HG03342 (cell line): ENCODE data around the gene STT3B.
"Not testable (repeated sequence)": the region's sequence is repeated elsewhere in the genome, so short reads cannot be mapped to it uniquely, and the experiment has no call there.

Experiments
- ATAC-seq: cut with Tn5 transposase; IDR thresholded peaks from one replicate; pipeline ENCODE4 v1.9.1; 2021; ENCODE audit warnings: mild to moderate bottlenecking, moderate library complexity; ENCODE audit not compliant: unreplicated experiment

Gene STT3B

DNA sequence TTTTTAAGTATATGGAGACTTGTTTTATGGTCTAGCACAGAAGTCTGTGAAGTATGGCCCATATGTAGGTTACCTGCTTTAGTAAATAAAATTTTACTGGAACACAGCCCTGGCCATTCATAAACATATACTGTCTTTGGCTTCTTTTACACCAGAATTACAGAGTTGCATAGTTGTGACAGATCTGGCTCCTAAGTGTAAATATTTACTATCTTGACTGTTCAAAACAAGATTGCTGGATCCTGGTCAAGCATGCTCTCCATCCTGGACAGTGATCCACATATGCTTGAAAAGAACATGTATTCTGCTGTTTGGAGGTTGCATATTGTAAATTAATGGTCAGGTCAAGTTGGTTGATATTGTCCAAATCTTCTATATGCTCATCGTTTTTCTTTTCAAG is 57.9 kb downstream of the STT3B start:
- ATAC-seq, result no peak

DNA sequence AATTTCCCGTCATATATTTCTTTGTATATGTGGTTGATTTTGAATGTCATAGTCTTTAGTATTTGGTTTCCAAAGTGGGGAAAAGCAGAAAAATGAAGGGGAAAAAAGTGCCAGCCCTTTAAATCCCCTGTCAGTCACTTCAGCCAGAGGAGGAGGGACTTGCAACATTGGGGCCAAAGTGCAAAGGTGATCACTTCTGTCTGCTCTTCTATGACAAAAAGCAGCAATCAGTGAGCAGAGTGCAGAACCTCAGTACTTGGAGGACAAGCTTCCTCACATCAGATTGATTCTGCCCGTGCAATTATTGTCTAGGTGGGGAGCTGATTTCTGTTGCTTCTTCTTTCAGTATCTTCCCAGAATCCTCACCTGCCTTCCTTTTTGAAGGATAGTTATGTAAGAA is 60.0 kb downstream of the STT3B start:
- no peak for ATAC-seq

DNA sequence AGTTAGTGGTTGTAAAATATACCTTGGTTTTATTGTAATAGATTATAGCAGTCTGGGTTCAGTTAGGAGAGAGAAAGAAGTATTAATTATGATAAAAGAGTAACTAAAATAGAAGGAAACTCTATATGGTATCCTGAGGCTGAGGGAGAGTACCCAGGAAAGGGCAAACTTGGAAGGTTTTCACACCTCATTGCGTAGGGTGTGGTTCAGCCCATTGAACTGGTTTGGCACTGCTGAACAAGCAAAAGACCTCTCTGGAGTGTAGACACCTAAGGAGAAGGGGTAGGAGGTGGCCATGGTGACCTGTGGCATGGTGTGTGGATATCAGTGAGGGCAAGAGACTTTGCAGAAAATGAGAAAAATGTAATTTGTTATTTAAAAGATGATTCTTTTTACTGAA is 63.5 kb downstream of the STT3B start:
- ATAC-seq, result no peak

DNA sequence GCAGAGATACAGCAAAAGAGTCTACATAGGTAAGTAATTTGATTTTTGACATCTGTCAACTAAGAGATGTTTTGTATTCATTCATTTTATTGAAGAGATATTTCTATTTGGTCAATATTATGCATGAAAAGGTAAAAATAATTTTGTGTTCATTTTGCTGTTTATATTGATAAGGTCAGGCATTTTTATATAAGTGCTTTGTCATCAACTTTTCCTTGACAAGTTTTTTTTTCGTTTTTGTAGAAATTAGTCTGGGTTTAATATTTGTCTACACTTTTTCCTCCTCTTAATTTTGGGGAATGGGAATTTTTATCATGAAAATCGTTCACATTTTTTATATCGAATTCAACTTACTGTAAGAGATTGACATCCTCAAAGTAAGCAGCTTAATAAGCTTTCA is 67.7 kb downstream of the STT3B start:
- no peak for ATAC-seq

DNA sequence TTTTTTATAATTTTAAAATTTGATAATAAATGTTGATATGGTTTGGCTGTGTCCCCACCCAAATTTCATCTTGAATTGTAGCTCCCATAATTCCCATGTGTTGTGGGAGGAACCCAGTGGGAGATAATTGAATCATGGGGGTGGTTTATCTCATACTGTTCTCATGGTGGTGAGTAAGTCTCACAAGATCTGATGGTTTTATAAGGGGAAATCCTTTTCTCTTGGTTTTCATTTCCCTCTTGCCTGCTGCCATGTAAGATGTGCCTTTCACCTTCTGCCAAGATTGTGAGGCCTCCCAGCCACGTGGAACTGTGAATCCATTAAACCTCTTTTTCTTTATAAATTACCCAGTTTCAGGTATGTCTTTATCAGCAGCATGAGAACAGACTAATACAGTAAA is 72.6 kb downstream of the STT3B start:
- ATAC-seq, result not testable (repeated sequence)

DNA sequence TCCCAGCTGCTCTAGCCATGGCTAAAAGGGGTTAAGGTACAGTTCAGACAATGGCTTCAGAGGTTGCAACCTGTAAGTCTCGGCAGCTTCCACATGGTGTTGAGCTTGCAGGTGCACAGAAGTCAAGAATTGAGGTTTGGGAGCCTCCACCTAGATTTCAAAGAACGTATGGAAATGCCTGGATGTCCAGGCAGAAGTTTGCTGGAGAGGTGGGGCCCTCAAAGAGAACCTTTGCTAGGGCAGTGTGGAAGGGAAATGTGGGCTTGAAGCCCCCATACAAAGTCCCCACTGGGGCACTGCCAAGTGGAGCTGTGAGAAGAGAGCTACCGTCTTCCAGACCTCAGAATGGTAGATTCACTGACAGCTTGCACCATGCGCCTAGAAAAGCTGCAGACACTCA is 73.7 kb downstream of the STT3B start:
- ATAC-seq, result no peak

DNA sequence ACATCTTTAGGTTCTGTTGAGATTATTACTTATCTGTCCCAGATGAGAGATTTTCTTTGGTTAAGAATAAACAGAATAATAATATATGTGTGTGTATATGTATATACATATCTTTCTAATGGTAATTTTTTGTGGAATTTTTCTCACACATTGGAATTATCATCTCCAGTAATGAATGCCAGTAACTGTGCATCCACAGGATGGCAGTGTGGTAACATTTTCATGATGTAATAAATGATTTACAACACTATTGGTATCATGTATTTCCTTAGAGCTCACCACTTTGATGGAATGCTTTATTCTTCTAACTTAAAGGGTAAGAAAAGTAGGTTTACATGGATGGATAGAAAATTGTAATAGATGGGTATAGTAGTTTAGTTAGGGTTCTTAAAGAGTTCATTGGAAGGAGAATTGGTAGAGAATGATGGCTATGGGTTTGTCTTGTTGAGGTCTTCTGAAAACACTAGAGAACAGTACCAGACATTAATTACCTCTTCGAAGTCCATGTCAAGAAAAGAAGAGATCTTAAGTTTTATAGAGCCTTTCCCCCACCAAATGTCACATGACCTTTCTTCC is 78.1 kb downstream of the STT3B start:
- no peak for ATAC-seq

DNA sequence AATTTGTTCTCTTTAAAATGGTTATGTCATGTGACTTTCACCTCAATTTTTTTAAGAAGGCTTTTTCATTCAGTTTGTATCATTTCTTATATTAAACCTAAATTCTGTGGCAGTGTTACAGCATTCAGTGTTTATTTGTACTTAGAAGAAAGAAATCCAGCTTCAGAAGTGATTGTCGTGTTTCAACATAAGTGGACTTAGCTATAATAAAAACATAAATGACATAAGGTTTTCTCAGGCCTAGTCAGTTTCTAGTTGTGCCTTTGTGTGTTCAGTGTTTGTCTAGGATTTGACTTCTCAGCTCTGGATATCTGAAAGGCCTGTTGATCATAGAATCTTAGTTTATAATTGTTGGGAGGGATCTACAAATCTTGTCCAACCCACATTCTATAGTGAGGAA is 80.5 kb downstream of the STT3B start:
- no peak for ATAC-seq

DNA sequence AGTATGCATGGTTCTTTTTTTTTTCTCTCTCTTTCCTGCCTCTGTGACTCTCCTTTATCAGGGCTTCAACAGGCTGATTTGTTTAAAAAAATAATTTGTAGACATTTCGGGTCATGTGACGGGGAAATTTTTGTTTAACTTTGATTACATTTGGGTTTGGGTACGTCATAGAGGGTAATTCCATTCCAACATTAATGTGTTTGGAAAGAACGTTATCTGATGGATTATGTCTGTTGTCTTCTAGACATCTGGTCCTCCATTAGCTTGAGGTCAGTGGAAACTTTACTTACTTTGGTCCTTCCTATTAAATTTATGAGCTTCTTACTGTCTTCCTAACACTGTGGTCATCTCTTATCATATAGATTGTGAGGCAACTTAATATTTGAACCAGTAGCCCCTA is 80.9 kb downstream of the STT3B start:
- ATAC-seq, result no peak

DNA sequence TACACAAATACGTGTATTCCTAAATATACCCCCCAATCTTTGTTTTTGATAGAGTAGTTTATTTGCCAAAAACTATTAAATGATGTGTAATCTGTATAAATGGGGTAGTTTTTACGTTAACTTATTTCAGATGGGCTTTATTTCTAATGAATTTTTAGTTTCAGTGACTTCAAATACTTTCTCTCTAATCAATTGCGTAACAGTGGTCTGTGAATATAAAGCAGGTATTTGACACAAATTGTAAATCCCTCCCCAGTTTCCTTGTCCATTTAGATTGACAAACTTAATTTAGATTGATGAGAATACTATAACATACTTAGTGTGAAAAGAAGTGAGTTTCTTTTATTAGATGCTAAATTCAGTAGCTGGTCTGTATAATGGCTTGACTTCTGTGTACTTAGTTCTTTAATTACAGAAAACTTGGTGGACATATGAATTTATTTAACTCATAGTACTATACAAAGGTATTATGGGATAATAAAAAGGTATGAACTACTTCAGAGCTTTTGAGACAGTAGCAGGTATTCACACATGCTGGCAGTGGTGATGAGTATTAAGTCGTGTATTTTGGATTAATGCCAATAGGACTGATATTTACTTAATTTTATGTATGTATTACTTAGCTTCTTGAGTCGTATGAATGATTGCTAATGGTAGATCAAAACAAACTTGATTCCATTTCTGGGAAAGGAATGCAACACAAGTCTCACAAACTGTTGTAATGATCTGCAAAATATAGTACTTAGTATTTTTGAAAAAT is 81.6 kb downstream of the STT3B start:
- no peak for ATAC-seq

DNA sequence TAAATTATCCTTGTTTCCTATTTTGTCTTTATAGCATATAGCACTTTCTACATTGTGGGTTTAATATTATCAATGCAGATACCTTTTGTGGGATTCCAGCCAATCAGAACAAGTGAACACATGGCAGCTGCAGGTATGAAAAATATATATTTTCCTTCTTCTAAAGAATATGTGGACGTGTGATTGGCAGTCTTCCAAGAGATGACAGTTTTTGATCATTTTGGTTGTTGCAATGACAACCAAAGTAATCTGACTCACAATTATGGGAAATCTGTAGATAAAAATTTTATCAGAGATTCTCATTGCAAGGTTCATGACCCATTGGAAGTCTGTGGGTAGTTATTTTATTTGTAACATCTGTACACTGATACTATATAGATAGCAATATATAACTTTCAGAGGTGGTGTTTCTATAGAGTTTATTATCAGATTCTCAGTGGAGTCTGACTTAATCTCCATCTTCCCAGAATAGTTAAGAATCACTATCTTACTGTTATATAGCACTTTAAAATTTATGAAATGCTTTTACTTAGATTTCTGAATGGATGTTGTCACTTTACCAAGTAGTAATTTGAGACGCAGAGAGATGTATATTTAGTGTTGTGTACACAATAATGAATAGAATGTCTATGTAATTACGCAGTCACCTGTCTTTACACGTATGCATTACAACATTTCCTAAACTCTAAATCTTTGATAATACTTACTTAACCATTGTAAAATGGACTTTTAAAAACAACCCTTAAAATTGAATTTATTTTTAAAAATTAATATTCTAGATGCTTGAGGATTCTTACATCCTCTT is 82.5 kb downstream of the STT3B start:
- ATAC-seq, result no peak

DNA sequence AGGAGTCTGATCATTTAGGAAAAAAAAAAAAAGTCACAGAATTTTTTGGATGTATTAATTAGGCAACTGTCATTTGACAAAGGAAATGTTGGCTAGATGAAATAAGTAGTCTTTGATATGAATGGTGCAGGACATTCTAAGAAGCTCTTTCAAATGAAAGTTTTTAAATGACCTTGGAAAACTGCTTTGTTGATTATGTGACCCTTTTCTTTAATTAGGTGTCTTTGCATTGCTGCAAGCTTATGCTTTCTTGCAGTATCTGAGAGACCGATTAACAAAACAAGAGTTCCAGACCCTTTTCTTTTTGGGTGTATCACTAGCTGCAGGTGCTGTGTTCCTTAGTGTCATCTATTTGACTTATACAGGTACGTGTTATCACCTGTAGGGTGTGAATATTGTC is 84.0 kb downstream of the STT3B start:
- no peak for ATAC-seq

DNA sequence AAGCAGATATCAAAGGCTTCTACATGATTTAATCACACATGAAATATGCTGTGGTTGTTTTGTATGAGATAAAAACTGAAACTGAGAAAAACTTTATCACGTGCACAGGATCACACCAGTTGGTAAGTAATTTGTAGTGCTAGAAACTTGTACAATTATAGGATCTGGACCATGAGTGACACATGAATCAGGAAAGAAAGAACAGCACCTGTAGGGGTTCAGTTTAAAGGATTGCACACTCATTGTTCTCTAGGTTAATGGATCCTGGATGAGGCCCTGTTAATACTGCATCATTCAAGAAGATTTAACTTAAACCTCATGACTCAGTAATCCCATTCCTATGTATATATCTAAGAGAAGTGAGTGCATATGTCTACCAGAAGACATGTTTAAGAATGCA is 87.9 kb downstream of the STT3B start:
- ATAC-seq, result peak; percentile 41

DNA sequence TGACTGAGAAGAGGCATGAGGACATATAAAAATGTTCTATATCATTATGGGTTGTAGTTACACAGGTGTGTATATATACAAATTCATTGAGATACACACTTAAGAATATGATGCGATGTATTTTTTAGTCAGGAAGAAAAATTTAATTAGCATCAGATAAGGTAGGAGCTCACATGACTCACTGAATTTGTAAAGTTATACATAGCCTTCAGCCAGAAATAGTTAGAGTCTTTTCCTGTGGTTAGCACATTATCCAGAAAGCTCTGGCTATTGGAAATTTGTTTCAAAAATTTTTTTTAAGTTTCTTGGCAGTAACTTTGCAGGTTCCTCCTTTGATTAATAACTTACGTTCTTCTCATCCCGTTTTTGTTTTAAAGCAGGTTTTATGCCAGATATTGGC is 88.6 kb downstream of the STT3B start:
- ATAC-seq, result no peak

DNA sequence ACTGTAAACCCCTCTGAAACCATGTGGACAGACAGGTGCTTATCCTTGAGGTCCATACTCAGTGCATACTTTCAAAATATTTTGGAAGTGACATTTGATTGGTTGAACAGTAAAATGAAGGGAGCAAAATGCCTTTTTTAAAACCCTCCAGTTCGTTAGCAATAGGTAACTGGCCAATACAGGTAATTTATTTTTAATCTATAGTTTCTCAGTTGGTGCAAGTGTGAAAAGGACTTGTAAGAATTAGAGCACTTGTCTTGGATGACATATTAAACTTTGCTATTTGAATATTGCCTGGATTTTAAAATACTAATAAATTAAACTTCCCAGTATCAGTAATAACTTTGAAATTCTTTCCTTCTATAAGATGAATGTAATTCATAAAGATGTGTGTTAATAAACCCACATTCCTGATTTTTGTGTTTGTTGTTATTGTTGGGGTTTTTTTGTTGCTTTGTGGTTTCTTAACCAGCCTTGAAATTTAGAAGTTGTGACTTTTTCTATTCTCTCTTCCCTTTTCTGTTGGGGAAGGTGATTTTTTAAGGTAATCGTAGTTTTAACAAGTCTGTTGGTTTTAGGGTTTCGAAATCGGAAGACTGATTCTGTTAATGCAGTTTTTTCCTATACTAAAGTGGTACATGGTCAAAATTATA is 90.0 kb downstream of the STT3B start:
- peak; percentile 65 for ATAC-seq

DNA sequence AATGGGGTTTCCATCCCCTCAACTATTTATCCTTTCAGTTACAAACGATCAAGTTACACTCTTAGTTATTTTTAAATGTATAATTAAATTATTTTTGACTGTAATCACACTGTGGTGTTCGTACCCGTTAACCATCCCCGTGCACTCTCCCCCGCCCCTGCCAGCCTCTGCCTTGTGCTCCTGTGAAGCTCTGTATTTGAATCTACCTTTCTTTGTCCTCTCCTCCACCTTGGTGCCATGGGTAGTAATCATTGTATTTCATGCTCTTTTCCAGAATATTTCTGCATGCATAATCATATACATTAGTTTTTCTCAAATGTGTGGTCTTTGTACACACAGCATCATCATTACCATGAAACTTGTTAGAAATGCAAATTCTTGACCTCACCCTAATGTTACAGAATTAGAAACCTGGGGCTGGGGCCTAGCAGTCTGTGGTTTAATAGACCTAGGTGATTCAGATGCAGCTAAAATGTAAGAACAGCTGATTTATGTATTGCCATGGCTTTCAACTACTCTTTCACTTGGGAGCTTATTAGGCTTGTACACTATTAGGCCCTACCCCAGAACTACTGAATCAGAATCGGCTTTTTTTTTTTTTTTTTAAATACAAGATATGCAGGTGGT is 91.5 kb downstream of the STT3B start:
- peak; percentile 48 for ATAC-seq

DNA sequence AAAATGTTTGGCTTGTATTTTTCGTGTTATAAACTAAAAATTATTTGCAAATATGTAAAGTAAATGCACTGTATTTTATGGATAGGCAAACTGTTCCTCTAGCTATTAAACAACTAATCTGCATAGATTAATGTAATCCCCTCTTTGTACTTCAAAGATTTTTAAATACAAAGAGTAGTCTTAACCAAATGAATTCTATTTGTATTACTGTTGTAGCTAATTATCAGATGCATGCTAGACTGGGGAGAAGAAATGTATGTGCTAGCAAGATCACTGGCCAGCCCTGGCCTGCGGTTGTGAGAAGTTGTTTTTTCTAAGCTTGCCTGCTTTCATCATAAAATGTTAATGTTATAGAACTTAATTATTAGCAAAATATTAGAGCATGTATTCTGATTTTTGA is 92.6 kb downstream of the STT3B start:
- ATAC-seq, result no peak

DNA sequence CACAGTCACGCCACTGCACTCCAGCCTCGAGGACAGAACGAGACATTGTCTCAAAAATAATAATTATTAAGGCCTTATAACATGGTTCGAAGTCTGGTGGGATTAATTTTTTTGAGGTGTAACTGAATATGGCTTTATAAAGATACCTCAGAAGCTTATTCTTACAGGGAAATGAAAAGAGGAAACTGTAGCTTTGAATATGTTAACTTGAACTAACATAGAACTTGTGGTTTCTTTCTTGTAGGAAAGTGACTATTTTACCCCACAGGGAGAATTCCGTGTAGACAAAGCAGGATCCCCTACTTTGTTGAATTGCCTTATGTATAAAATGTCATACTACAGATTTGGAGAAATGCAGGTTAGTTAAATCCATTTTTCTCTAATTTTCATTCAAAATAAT is 96.3 kb downstream of the STT3B start:
- no peak for ATAC-seq

DNA sequence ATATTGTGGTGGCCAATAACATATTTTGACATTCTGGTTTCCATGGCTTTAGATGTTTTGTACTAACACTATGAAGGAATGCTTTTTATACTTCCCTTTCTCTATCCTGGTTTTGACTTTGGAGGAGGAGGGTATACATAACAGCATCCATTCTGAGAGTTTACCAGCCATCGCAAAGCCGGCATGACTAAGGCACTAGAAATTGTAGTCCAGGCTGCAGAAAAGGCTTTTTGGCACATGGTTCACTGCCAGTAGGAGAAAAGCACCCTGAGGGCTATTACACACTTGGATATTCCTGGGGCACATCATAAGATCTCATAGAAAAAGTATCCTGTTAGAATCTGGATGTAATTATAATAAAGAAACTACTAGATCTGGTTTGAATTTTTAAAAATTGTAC is 101.8 kb downstream of the STT3B start:
- no peak for ATAC-seq

DNA sequence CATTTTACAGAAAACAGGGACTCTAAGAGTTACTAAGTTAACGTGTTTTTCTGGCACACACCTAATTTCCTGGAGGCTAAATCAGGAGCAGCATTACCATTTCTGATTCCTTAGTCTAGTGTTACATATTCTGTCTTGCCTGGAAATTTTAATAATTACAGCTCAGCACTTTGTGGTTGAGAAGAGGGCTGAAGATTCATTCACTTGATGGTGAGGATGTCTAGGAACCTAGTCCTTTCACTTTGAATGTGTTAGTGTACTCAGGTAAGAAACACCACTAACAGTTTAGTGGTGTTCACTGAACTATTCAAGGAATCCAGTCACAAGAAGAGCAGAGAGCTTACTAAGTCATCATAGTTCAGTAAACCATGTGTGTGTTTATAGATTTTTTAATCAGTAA is 102.8 kb downstream of the STT3B start:
- ATAC-seq, result no peak

DNA sequence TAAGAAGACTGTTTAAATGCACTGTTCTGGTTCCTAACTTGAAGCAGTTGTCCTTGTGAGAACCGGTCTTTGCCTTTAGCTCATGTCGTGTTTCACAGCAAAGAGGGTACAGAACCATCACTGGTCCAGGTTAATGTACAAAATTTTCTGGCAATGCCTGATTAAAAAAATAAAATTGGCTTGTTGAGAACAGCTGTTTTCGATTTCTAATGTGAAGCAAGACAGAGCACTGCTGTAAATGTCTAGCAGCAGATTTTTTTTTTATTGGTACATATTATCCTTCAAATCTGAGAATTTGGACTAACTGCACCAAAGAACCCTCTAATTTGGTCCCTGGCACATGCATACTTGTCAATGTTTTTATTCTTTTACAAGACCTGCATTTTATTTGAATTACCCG is 103.3 kb downstream of the STT3B start:
- no peak for ATAC-seq
